PC-9 (cell line): ENCODE data around the gene KCNH1.
"Not testable (repeated sequence)": the region's sequence is repeated elsewhere in the genome, so short reads cannot be mapped to it uniquely, and the experiment has no call there.

Experiments used
- CTCF ChIP-seq: fragments of 200-600 bp; sonication (generic); conservative IDR thresholded peaks from 2 replicates; pipeline ENCODE4 v1.6.1; 2017; ENCODE audit warnings: mixed run types, antibody characterized with exemption, mild to moderate bottlenecking, moderate library complexity
- EZH2 ChIP-seq: fragments of 200-600 bp; sonication (generic); IDR thresholded peaks from 2 replicates; pipeline ENCODE4 v1.8.0; 2017; ENCODE audit warnings: antibody characterized with exemption, low read depth

- not testable (repeated sequence) for TF ChIP-seq CTCF, EZH2
Observed at GRCh38 chr1:211011128-211011527, 122.8 kb downstream of the KCNH1 start.
